SKM-1 (cell line): ENCODE results near the gene SOX1.

ENCODE experiments used
- DNase-seq: peaks from one replicate; lab custom pipeline; 2025; ENCODE audit not compliant: unreplicated experiment; lab: John Stamatoyannopoulos, UW

The SOX1 gene

GRCh38 chr13:112067116-112067741 is at the start of gene SOX1:
Gene SOX1, plus strand, starts transcription at chr13:112067149. Its CDS starts 510 bp downstream, at chr13:112067659.
- DNase-seq: no peak

- DNase-seq: no peak
These were observed 42.4 kb upstream of the SOX1 start for GRCh38 chr13:112024577-112024976.

GRCh38 chr13:112027250-112027649 is 39.7 kb upstream of the SOX1 start:
- no peak for DNase-seq

- no peak for DNase-seq
These were observed 38.5 kb upstream of the SOX1 start for GRCh38 chr13:112028481-112028880.

GRCh38 chr13:112029143-112029542 is 37.8 kb upstream of the SOX1 start:
- no peak for DNase-seq

GRCh38 chr13:112032186-112032993 is 34.6 kb upstream of the SOX1 start:
- DNase-seq: no peak

- DNase-seq: no peak
These were observed 32.7 kb upstream of the SOX1 start for GRCh38 chr13:112034231-112034630.

GRCh38 chr13:112034846-112035245 is 32.1 kb upstream of the SOX1 start:
- no peak for DNase-seq

- DNase-seq: no peak
These were observed 24.5 kb upstream of the SOX1 start for GRCh38 chr13:112042496-112042895.

GRCh38 chr13:112052213-112052612 is 14.7 kb upstream of the SOX1 start:
- DNase-seq: no peak

GRCh38 chr13:112053167-112053743 is 13.7 kb upstream of the SOX1 start:
- no peak for DNase-seq

- DNase-seq: no peak
These were observed 13.0 kb upstream of the SOX1 start for GRCh38 chr13:112053744-112054615.

GRCh38 chr13:112054616-112055015 is 12.3 kb upstream of the SOX1 start:
- DNase-seq: no peak

- no peak for DNase-seq
These were observed 11.7 kb upstream of the SOX1 start for GRCh38 chr13:112055036-112055914.

GRCh38 chr13:112055915-112056269 is 11.1 kb upstream of the SOX1 start:
- no peak for DNase-seq

- DNase-seq: no peak
These were observed 10.6 kb upstream of the SOX1 start for GRCh38 chr13:112056284-112056727.

- no peak for DNase-seq
These were observed 10.1 kb upstream of the SOX1 start for GRCh38 chr13:112056739-112057438.

GRCh38 chr13:112057439-112057735 is 9.6 kb upstream of the SOX1 start:
- no peak for DNase-seq

- no peak for DNase-seq
These were observed 9.0 kb upstream of the SOX1 start for GRCh38 chr13:112057736-112058518.
